Putamen (tissue), 1 donor: ENCODE data around the gene CPLANE1.
"Not testable (repeated sequence)": the region's sequence is repeated elsewhere in the genome, so short reads cannot be mapped to it uniquely, and the experiment has no call there.

Experiments used
- DNase-seq: peaks from one replicate; pipeline ENCODE4 v3.0.0-alpha.2; 2016; ENCODE audit warnings: low spot score

Gene CPLANE1

GRCh38 chr5:37248970-37249814 lies at the start of gene CPLANE1:
Gene CPLANE1 (minus strand): TSS chr5:37249376. CDS start chr5:37247698, 1,678 bp downstream.
- DNase-seq: peak; percentile 84

DNA sequence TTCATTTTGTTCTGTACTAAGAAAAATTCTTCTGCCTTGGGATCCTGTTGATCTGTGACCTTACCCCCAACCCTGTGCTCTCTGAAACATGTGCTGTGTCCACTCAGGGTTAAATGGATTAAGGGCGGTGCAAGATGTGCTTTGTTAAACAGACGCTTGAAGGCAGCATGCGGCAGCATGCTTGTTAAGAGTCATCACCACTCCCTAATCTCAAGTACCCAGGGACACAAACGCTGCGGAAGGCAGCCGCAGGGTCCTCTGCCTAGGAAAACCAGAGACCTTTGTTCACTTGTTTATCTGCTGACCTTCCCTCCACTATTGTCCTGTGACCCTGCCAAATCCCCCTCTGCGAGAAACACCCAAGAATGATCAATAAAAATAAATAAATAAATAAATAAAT lies 47.1 kb upstream of the CPLANE1 start:
- not testable (repeated sequence) for DNase-seq

GRCh38 chr5:37283214-37283820 lies 34.1 kb upstream of the CPLANE1 start:
- DNase-seq: no peak

GRCh38 chr5:37275511-37275910 lies 26.3 kb upstream of the CPLANE1 start:
- no peak for DNase-seq

DNA sequence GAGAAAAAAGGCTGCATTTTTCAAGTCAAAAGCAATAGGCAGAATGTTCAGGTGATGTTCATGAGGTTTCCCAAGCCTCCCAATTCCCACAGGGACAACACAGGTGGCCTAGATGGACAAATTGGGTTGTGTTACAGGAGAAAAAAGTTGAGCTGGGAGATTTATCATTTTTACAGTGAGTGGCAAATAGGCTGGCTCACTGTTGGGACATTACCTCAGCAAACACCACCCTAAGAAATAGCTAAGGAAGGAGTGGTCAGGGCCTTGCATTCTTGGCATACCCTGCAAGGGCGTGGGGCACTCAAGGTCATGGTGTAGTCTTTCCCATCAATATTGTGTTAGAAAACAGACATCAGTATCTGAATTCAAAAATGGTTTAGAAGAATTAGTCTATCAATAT lies 23.3 kb upstream of the CPLANE1 start:
- no peak for DNase-seq

- not testable (repeated sequence) for DNase-seq
Measured at GRCh38 chr5:37268100-37268499, 18.9 kb upstream of the CPLANE1 start.

- DNase-seq: no peak
Measured at GRCh38 chr5:37255774-37256358, 6.7 kb upstream of the CPLANE1 start.

DNA sequence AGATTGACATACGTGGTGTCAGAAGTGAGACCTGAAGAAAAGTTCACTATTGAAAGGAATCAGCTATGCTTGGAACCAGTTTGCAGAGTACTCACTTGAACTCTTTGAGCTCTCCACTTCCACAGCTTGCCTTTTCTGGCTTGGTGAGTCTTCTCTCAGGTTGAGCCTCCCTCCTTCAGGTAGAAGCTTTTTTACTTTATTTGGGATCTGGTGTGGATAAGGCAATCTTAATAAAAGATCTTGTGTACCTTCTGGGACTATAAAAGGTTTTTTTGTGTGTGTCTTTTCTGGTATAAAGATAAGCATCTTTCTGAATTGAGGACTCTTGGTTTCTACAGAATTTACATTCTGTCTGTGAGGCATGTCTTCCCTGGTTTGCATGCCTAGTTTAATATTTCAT lies 5.4 kb upstream of the CPLANE1 start:
- DNase-seq: no peak

DNA sequence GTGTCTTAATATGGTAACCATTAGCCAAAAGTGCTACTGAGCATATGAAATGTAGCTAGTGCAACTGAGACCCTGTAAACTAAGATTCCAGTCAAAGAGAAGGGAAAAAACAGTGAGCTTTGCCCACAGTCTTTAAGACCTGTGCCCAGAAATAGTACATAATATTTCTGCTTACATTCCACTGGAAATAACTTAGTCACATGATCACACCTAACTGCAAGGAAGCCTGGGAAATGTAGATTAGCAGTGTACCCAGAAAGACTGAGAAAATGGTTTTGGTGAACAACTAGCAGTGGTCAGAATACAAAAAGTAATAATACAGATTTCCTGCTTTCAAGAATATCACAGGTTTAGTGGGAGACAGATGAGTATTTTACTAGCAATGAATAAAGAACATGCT lies 2.5 kb upstream of the CPLANE1 start:
- no peak for DNase-seq

- DNase-seq: no peak
Measured at GRCh38 chr5:37249815-37250164, 614 bp upstream of the CPLANE1 start.

DNA sequence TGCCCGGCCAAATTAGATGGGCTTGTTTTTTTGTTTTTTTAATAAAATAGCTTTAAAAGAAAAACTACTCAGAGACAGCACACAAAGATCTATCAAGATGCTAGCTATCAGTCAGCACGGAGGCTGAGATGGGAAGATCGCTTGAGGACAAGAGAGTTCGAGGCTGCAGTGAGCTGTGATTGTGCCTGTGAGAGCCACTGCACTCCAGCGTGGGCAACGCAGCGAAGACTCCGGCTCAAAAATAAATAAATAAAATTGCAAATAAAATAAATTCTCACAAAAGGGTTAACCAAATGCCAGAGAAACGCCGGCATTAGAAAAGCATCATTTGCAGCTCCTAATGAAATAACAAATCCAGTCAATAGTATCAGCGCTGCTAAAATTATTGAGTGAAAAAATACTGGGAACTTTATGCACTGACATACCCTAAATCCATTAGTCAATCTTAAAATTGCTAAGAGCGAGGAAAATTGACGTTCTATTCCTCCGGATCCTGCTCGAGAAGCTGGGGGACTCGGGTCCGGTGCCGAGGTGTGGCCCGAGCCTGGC lies 681 bp downstream of the CPLANE1 start:
- peak; percentile 2 for DNase-seq

DNA sequence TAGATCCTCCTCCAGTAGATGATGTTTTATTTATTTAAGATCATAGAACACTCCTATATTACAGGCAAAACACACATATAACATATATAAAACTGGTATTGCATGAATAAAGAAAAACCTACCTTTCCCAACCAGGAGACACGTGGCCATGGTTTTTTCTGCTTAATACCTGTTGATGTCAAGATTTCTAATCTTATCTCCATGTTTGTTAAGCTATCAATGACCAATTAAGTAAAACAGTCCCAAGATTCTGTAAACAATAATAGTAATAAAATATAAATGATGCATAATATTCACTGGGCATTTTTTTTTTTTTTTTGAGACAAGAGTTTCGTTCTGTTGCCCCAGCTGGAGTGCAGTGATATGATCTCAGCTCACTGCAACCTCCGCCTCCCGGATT lies 1.7 kb downstream of the CPLANE1 start:
- no peak for DNase-seq

DNA sequence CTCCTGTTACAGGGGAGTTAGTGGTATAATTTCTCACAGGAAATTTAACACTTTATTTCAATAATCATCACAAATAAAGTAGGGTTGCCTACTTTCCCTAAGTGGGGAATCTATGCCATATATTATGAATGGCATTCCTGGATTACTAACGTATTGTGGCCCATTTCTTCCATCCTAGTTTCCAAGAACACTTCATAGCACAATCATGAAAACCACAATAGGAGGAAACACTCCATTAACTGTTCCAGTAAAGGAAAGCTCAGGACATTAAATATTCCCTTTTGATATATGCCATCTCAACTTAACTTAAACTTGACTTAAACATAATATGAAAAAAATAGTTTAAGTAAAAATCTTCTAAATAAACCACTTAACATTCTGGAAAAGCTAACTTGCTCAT lies 2.1 kb downstream of the CPLANE1 start:
- DNase-seq: no peak

- no peak for DNase-seq
Measured at GRCh38 chr5:37234288-37234687, 14.9 kb downstream of the CPLANE1 start.

DNA sequence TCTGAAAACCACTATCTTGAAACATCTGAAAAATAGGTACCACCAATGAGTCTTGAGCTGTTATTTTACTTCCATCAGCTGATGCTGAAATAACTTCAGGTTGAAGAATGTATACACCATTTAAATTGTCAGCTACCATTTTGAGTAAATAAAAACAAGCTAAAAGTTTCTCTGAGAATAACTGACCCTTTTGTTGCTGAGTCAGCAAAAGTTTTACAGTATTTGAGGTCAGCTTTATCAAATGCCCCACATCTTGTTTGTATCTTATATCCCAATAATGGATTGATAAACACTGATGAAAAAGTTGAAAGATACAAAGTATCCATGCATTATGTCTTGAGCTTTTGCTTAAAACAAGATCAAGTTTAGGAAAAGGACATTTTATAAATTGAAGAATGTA lies 22.8 kb downstream of the CPLANE1 start:
- no peak for DNase-seq

DNA sequence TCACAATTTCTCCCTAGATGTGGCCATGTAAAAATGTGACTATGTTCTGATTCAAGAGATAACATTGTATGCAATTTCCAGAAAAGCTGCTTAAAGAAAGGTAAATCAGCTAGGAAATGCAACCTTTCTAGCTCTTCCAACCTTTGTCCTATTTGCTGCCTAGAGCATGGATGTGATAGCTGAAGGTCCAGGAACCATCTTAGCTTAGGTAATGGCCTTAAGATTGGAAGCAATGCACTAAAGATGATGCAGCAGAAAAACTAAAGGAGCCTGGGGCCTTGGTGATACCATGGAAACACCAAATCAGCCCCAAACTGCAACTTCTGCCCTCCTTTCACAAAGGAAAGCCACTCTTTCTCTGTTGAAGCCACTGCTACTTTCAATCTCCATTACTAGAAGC lies 27.0 kb downstream of the CPLANE1 start:
- no peak for DNase-seq

DNA sequence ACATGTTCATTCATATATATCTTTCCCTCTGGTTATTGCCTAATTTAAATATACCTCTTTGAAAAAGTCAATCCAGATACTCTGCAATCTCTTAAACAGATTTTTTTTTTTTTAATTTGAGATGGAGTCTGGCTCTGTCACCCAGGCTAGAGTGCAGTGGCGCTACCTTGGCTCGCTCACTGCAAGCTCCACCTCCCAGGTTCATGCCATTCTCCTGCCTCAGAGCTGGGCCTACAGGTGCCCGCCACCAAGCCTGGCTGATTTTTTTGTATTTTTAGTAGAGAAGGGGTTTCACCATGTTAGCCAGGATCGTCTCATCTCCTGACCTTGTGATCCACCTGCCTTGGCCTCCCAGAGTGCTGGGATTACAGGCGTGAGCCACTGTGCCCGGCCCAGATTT lies 28.8 kb downstream of the CPLANE1 start:
- DNase-seq: not testable (repeated sequence)

DNA sequence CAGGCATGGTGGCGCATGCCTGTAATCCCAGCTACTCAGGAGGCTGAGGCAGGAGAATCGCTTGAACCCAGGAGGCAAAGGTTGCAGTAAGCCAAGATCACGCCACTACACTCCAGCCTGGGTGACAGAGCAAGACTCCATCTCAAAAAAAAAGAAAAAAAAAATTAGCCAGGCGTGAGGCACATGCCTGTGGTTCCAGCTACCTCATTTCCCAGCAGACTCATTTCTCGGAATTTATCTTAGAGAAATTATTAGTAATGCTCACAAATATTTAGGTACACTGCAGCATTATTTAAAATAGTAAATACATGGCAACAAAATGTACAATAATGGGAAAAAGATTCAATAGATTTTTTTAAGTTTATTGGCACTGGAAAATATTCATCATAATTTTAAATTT lies 29.8 kb downstream of the CPLANE1 start:
- not testable (repeated sequence) for DNase-seq

DNA sequence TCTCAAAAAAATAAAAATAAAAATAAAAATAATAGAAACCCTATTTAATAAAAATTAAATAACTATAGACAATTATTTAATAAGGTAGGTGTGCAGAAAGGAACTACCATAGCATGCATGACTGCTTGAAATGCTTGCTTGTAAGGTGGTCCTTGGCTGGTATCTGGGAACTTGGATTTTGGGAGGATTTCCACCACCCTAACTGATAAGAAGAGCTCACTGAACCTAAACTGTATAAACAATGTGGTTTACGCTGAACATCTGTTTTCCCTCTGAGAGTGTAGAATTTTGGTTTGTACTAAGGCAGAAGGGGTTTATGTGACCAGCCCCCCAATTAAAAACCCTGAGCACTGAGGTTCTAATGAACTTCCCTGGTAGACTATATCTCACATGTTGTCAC lies 31.2 kb downstream of the CPLANE1 start:
- no peak for DNase-seq

DNA sequence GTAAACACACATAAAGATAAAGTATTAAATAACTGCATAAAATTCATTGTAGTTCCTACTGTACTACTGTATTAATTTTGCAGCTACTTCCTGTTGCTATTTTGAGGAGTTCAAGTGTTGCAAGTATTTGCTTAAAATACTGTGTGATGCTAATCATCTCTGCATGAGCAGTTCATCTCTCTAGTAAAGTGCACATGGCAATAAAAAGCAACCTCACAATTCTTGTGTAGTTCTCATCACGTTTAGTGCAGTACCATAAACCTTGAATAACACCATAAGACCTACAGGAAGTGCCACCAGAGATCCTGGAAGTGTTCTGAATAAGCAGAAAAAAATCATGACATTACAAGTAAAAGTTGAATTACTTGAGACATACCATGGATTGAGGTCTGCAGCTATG lies 34.6 kb downstream of the CPLANE1 start:
- no peak for DNase-seq

DNA sequence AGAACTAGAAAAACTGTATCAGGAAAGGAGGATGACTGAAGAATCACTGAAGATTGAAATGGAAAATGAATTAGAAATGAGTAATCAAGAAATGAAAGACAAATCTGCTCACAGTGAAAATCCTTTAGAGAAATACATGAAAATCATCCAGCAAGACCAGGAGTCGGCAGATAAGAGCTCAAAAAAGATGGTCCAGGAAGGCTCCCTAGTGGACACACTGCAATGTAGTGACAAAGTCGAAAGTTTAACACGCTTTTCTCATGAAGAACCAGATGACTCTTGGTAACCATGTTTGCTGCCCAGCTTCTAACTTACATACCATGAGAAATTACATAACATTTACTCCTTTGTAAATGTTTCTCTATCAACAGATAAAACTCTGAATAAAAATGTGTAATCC lies 37.1 kb downstream of the CPLANE1 start:
- no peak for DNase-seq

DNA sequence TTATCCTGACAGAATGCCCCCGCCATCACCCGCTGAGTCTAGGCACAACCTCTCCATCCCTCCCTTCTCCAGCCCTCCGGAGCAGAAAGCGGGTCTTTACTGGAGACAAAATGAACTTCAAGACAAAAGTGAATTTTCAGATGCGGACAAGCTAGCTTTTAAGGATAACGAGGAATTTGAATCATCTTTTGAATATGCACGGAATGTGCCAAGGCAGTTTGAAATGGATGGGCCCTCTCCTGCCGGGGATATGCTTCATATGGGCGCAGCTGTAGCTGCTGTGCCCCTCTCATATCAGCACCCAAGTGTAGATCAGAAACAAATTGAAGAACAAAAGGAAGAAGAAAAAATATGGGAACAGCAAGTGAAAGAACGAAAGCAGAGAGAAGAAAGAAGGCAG lies 37.5 kb downstream of the CPLANE1 start:
- DNase-seq: no peak
